Measurements from ENCODE around the gene MAP3K7CL. TPM values are rescaled to one million over a fixed set of nuclear protein-coding genes. Genes with fewer than 3 reads are reported as not detected.

Gene MAP3K7CL
- total RNA-seq, 4 donors from 2014 or later = 6.8 to 10.4 (median 8.8) TPM

GRCh38 chr21:29102791-29103257 is 27.6 kb upstream of the MAP3K7CL start:
- Histone ChIP-seq H3K4me3 (no peak overlapping the region), H3K36me3 (no peaks in the 10 kb centered on the region), H3K9me3 (no peaks in the 10 kb centered on the region), H3K27me3 (no peaks in the 10 kb centered on the region), H3K27ac (no peak overlapping the region), H3K4me1 (no peaks in the 10 kb centered on the region)
- 100% methylated on average over 2 of the region's 2 CpGs for WGBS
- TF ChIP-seq POLR2AphosphoS5 (IDR thresholded peaks at IDR 0.05) = no peak
- TF ChIP-seq POLR2A (IDR thresholded peaks at IDR 0.05) = no peak
- TF ChIP-seq CTCF (IDR thresholded peaks at IDR 0.05) = no peak
- no peak for TF ChIP-seq EP300 (IDR thresholded peaks at IDR 0.05)
- DNase-seq (ENCODE audit: low spot score in 2 of 2) = no peak

GRCh38 chr21:29104239-29104708 is 26.2 kb upstream of the MAP3K7CL start:
- no peaks in the 10 kb centered on the region for H3K36me3 ChIP-seq
- DNase-seq (ENCODE audit: low spot score in 2 of 2) = no peak
- no peaks in the 10 kb centered on the region for H3K4me1 ChIP-seq
- 82% methylated on average over 7 of the region's 7 CpGs for WGBS
- TF ChIP-seq POLR2AphosphoS5 (IDR thresholded peaks at IDR 0.05) = no peak
- TF ChIP-seq EP300 (IDR thresholded peaks at IDR 0.05) = no peak
- TF ChIP-seq CTCF (IDR thresholded peaks at IDR 0.05) = no peak
- TF ChIP-seq POLR2A (IDR thresholded peaks at IDR 0.05) = no peak
- no peak overlapping the region for H3K27ac ChIP-seq
- no peaks in the 10 kb centered on the region for H3K9me3 ChIP-seq
- no peaks in the 10 kb centered on the region for H3K27me3 ChIP-seq
- no peak overlapping the region for H3K4me3 ChIP-seq

- H3K27ac ChIP-seq = no peak overlapping the region
- H3K4me3 ChIP-seq = no peak overlapping the region
- 82% methylated on average over 3 of the region's 3 CpGs for WGBS
Observed at GRCh38 chr21:29105218-29105617, 25.2 kb upstream of the MAP3K7CL start.

GRCh38 chr21:29114765-29115500 is 15.5 kb upstream of the MAP3K7CL start:
- H3K4me3 ChIP-seq = no peak overlapping the region
- no peak overlapping the region for H3K27ac ChIP-seq
- DNase-seq (ENCODE audit: low spot score in 2 of 2) = no peak
- no peak for TF ChIP-seq POLR2AphosphoS5 (IDR thresholded peaks at IDR 0.05)
- no peak for TF ChIP-seq EP300 (IDR thresholded peaks at IDR 0.05)
- TF ChIP-seq CTCF (IDR thresholded peaks at IDR 0.05) = no peak
- no peak for TF ChIP-seq POLR2A (IDR thresholded peaks at IDR 0.05)
- H3K9me3 ChIP-seq = no peaks in the 10 kb centered on the region
- H3K4me1 ChIP-seq = no peaks in the 10 kb centered on the region
- WGBS = 83% methylated on average over 5 of the region's 5 CpGs
- H3K36me3 ChIP-seq = no peaks in the 10 kb centered on the region
- no peaks in the 10 kb centered on the region for H3K27me3 ChIP-seq

More at GRCh38 chr21:29105218-29105617, 25.2 kb upstream of the MAP3K7CL start:
- Histone ChIP-seq H3K36me3 (no peaks in the 10 kb centered on the region), H3K9me3 (no peaks in the 10 kb centered on the region), H3K27me3 (no peaks in the 10 kb centered on the region), H3K4me1 (no peaks in the 10 kb centered on the region)
- TF ChIP-seq POLR2AphosphoS5 (IDR thresholded peaks at IDR 0.05) (no peak), CTCF (IDR thresholded peaks at IDR 0.05) (no peak), POLR2A (IDR thresholded peaks at IDR 0.05) (no peak), EP300 (IDR thresholded peaks at IDR 0.05) (no peak)
- no peak for DNase-seq (ENCODE audit: low spot score in 2 of 2)

- Histone ChIP-seq H3K27me3 (no peaks in the 10 kb centered on the region), H3K9me3 (no peaks in the 10 kb centered on the region), H3K36me3 (no peaks in the 10 kb centered on the region), H3K27ac (no peak overlapping the region), H3K4me3 (no peak overlapping the region), H3K4me1 (no peaks in the 10 kb centered on the region)
- DNase-seq (ENCODE audit: low spot score in 2 of 2) = no peak
- no peak for TF ChIP-seq POLR2AphosphoS5 (IDR thresholded peaks at IDR 0.05)
- 92% methylated on average over 8 of the region's 8 CpGs for WGBS
Observed at GRCh38 chr21:29115899-29116298, 14.5 kb upstream of the MAP3K7CL start.
